Stimulated activated CD4-positive, alpha-beta T cell treated with anti-CD3 and anti-CD28 coated beads, Interleukin-15, amount 100 ng/mL, for 48 hours (primary cell): Measurements from ENCODE around the gene FUBP3.

Source experiments
- DNase-seq, 2 donors: peaks; one replicate each; pipeline ENCODE4 v3.0.0-alpha.2; 2020; ENCODE audit warnings: low read depth in 2 of 2

Gene FUBP3

GRCh38 chr9:130634191-130634768 is 54.9 kb downstream of the FUBP3 start:
- no peak for DNase-seq

DNA sequence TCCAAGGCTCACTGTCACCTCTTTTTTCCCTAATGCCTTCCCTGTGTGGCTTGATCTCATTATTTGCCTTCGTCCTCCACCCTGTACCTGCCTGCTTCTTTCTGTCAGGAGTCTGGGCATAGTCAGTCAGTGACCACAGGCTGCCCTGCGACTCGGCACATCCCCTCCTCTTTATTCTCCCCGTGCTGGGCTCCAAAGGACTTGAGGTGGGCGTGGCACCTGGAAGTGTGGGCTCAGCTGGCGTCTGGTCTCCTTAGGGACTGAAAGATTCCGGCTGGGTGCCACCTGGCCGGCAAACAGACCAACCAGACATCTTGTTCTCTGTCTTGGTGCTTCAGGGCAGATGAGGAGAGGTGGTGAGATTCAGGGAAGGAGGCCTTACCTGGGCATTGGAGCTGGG is 55.4 kb downstream of the FUBP3 start:
- DNase-seq: no peak

DNA sequence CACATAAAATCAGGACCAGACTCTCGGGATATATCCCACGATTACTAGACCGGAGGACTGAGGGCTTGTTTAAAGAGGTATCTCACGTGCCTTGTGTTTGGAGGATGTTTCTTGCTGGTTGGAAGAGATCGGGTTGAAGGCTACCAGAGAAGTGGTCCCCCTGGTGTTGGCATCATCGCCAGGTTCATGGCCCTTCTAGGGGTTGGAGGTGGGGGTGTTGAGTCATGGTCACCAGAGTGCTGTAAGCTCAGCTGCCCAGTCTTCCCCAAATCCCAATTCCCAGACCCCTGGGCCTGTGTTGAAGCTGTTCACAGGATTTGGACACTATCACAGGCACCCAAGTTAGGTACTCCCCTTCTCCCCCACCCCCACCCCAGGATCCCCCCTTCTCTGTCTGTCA is 55.9 kb downstream of the FUBP3 start:
- no peak for DNase-seq

DNA sequence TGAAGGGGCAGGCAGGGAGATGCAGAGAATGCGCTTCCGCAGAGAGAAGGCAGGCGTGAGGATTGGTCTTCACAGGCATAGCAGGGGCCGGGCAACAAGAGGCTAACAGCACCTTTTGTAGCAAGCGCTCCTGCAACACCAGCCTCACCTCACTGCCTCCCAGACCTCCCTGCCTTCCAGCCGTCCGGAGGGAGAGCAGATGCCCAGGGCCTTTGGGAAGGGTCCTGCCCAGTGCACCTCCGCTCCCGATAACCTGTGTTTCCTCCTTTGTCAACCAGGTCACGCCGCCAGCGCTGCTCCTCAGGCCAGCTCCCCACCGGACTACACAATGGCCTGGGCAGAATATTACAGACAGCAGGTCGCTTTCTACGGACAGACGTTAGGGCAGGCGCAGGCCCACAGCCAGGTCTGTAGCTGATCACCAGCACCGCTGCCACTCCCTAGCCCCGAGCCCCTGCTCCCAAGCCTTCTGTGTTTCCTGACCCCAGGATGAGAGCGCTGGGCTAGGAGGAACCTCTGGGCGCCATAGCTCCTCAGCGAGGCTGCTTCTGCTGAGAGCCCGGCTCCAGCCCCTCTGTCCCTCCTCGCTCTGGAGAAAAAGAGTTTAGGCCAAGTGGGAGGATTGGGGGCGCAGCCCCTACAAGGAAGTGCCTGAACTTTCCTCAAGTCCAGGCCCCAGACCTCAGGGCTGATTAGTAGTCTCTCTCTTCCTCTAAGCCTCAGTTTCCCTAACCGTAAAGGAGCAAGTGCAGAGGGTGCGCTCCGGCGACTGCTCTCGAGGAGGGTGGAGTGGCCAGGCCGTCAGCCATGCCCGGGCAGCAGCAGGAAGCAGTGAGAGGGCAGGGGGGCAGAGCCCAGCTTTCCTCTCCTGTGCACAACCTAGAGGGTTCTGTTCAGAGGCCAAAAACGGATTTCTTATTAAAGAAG is 56.6 kb downstream of the FUBP3 start:
- no peak for DNase-seq

GRCh38 chr9:130636648-130637020 is 57.3 kb downstream of the FUBP3 start:
- DNase-seq: no peak

GRCh38 chr9:130638284-130639123 is 59.1 kb downstream of the FUBP3 start:
- no peak for DNase-seq

GRCh38 chr9:130639124-130639765 is 59.9 kb downstream of the FUBP3 start:
- DNase-seq: no peak

- DNase-seq: no peak
These were observed 60.6 kb downstream of the FUBP3 start for GRCh38 chr9:130639866-130640555.

DNA sequence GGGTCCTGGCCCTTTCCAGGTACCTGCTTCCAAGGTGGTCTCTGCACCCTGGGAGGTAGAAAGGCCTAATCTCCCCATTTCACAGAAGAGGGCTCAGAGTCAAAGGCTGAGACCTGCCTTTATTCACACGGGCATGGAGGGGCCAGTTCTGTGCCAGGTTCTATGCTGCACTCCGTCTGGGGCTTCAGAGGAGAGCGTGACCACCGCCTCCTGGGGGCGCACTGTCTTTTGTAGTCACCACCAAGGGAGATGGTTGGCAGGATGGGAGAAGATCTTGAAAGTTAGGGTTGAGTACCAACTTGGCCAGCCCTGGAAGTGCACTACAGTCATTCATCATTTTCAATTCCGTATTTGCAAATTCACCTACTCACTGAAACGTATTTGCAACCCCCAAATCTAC is 61.3 kb downstream of the FUBP3 start:
- no peak for DNase-seq

DNA sequence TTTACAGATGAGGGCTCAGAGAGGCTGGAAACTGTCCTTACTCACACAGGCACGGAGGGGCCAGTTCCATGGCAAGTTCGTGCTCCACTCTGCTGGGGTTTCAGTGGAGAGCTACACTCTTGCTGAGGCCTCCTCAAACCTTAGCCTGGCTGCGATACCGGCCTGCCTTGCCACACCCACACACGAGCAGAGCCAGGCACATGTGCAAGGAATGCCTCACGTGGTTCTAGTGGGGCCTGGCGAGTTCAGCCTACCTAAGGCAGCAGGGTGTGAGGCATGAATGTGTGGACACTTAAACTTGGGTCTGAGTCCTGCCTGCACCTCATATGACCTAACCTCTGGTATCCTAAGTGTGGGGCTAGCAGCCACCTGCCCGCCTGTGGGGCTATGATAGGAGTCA is 63.5 kb downstream of the FUBP3 start:
- DNase-seq: no peak

DNA sequence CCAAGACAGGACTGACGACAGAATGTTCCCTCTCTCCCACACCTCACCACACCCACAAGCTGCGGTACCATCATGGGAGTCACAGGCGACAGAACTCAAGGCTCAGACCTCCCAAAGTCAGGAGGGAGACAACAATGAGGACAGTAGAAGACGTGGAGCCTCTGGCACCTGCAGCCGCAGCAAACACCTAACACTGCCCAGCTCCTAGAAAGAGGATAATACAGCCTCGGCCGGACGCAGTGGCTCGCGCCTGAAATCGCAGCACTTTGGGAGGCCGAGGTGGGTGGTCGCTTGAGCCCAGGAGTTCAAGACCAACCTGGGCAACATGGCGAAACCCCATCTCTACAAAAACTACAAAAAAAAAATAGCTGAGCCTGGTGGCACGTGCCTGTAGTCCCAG is 71.8 kb downstream of the FUBP3 start:
- no peak for DNase-seq

GRCh38 chr9:130651752-130652151 is 72.4 kb downstream of the FUBP3 start:
- DNase-seq: no peak

DNA sequence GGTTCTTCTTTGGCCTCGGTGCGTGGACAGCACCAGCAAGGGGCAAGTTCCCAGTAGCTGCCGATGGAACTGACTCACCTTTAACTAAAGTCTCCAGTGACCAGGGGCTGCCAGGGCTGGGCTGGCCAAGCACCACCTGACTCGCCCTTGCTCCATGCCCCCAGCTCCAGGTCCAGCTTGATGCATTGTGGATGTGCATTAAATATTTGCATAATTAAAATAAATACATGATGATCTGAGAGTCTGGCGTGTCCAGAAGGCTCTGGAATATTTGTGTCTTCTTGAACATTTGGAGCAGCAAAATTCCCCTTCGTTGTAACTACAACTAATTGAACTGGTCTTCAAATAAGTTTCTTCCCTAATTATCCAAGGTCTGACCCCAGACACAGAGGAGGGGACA is 75.5 kb downstream of the FUBP3 start:
- no peak for DNase-seq

GRCh38 chr9:130658893-130659698 is 79.7 kb downstream of the FUBP3 start:
- no peak for DNase-seq

GRCh38 chr9:130659699-130660248 is 80.4 kb downstream of the FUBP3 start:
- no peak for DNase-seq

DNA sequence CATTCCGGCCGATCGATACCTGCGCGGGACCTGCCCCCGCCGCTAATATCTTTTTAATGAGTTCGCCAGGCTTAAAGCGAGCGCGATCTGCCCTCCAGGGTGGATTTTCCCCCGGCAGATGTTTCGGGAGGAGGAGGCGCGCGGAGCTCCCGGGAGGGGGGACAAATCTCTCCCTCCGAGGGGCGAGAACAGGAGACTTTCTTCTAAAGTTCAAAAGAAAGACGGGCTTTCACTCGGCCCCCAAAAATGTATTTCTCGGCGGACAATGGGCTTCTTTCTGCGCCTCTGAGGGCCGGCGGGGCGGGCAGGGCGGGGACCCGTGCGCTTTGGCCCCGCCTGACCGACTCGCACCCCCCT is 80.9 kb downstream of the FUBP3 start:
- DNase-seq: no peak

GRCh38 chr9:130660683-130661450 is 81.5 kb downstream of the FUBP3 start:
- no peak for DNase-seq

GRCh38 chr9:130661451-130662098 is 82.2 kb downstream of the FUBP3 start:
- DNase-seq: no peak
